Adrenal gland (tissue), 12 donors: ENCODE data around the gene C14orf132. TPM values are rescaled to one million over a fixed set of nuclear protein-coding genes. Genes with fewer than 3 reads are reported as not detected.

Source experiments
- DNase-seq, 7 donors: peaks; one replicate each; pipeline ENCODE4 v3.0.0-alpha.2; 2019 to 2020
- H3K27ac ChIP-seq, 5 donors: fragments of 200-600 bp; sonication (generic) in 4 of 5; 1 replicate in 3 of 5; 2 replicates in 2 of 5; pipeline versions ENCODE4 v1.5.1 to v1.8.0; 2016 to 2020; ENCODE audit warnings: mild to moderate bottlenecking in 1 of 5
- H3K27me3 ChIP-seq: fragments of 200-600 bp; 2 replicates; pipeline ENCODE4 v1.8.0; 2021
- H3K36me3 ChIP-seq, 2 donors: fragments of 200-600 bp; replicated peaks in 1 of 2; 1 replicate in 1 of 2; 2 replicates in 1 of 2; pipeline versions ENCODE4 v1.5.1 to v1.8.0; 2018 to 2022
- H3K4me1 ChIP-seq, 2 donors: fragments of 200-600 bp; replicated peaks in 1 of 2; 1 replicate in 1 of 2; 2 replicates in 1 of 2; pipeline versions ENCODE4 v1.5.1 to v1.8.0; 2018 to 2021
- H3K4me3 ChIP-seq, 4 donors: fragments of 200-600 bp; sonication (generic) in 3 of 4; one replicate each; pipeline ENCODE4 v1.5.1; 2016 to 2018
- H3K9me3 ChIP-seq, 3 donors: fragments of 200-600 bp; sonication (generic) in 1 of 3; replicated peaks in 1 of 3; 1 replicate in 2 of 3; 2 replicates in 1 of 3; pipeline versions ENCODE4 v1.5.1 to v1.8.0; 2016 to 2021
- POLR2A ChIP-seq, 2 donors: fragments of 450-650 bp; IDR thresholded peaks; one replicate each; pipeline ENCODE4 v1.6.1; 2017; ENCODE audit warnings: antibody characterized with exemption in 2 of 2, mild to moderate bottlenecking in 2 of 2, moderate library complexity in 1 of 2
- WGBS, 4 donors: extraction: QIAGEN DNeasy Blood & Tissue Kit in 2 of 4; methylation state at CpG; one replicate each; pipeline versions ENCODE4 v1.1.5 to v1.1.7; 2013 to 2017; 5-methylcytosine and 5-hydroxymethylcytosine counted together
- intact Hi-C, 2 donors: fragments of 100-400 bp; cut with DNase I; formaldehyde crosslinking; loops; one replicate each; pipeline versions ENCODE4 v1.14.1 to v1.15.0; 2022 to 2023
- polyA plus RNA-seq, 3 donors: library from polyadenylated mRNA; stranded (reverse); fragments of 200-250 nt in 2 of 3; fragments of 350-450 nt in 1 of 3; fragmentation: Illumina TruSeq in 1 of 3; extraction: RNeasy Lipid Tissue Mini Kit (QIAGEN cat#74804) in 1 of 3; gene quantifications; one replicate each; pipeline ENCODE4 v1.2.3, GENCODE V29; 2013 to 2014
- small RNA-seq, 2 donors: library from RNA; depleted of rRNA; stranded (forward); fragments of <200 nt; gene quantifications; one replicate each; pipeline ENCODE3, GENCODE V24; 2016
- total RNA-seq, 9 donors: library from RNA; depleted of rRNA in 4 of 9; stranded (reverse); fragments of >200 nt in 4 of 9; fragments of 120-200 nt in 1 of 9; fragmentation: NEBNext Ultra II Directional in 1 of 9; extraction: Animal tissue kit (Norgen Biotek cat#: 25700) in 1 of 9; gene quantifications; one replicate each; pipeline versions ENCODE4 v1.1.0 to v1.2.4, GENCODE V29; 2013 to 2023
- TF ChIP-seq, protein P1 (sequence below), 6 experiments: fragments of 450-650 bp in 4 of 6; fragments of 200-600 bp in 2 of 6; sonication (generic) in 1 of 6; IDR thresholded peaks; 1 replicate in 5 of 6; 2 replicates in 1 of 6; pipeline versions ENCODE4 v1.5.1 to v1.8.0; 2016 to 2021; ENCODE audit warnings: antibody characterized with exemption in 6 of 6, mild to moderate bottlenecking in 2 of 6, moderate library complexity in 1 of 6
- donor health status: healthy with polysubstance abuse.
- donor health status: Bipolar disorder and iron deficiency.
- donor health status: DM: yes; HTN: yes; CAD: no.
- donor health status: DM: no; HTN: no; CAD: no.
- donor health status: DM: no; HTN: no; CAD: no.
- donor health status: DM: yes; HTN: yes; CAD: no.

The C14orf132 gene
- total and polyA plus RNA-seq, 12 donors, result 4.5 to 34.8 (median 11.8) TPM

GRCh38 chr14:96139169-96139568, 100.0 kb downstream of the C14orf132 start:
- DNase-seq, result no peak
- H3K27me3 ChIP-seq, result no peaks in the 10 kb centered on the region
- H3K4me3 ChIP-seq, result no peak overlapping the region
- H3K4me1 ChIP-seq, result no peaks in the 10 kb centered on the region
- H3K9me3 ChIP-seq, result no peaks in the 10 kb centered on the region
- H3K36me3 ChIP-seq, result no peaks in the 10 kb centered on the region
- WGBS, 4 donors, result 27 to 72% (median 63%) methylated on average over 1 of the region's 1 CpG
- no peak overlapping the region for H3K27ac ChIP-seq
- intact Hi-C loops, result no loop called here
- TF ChIP-seq POLR2A (IDR thresholded peaks at IDR 0.05), result no peak
- TF ChIP-seq, protein P1, sequence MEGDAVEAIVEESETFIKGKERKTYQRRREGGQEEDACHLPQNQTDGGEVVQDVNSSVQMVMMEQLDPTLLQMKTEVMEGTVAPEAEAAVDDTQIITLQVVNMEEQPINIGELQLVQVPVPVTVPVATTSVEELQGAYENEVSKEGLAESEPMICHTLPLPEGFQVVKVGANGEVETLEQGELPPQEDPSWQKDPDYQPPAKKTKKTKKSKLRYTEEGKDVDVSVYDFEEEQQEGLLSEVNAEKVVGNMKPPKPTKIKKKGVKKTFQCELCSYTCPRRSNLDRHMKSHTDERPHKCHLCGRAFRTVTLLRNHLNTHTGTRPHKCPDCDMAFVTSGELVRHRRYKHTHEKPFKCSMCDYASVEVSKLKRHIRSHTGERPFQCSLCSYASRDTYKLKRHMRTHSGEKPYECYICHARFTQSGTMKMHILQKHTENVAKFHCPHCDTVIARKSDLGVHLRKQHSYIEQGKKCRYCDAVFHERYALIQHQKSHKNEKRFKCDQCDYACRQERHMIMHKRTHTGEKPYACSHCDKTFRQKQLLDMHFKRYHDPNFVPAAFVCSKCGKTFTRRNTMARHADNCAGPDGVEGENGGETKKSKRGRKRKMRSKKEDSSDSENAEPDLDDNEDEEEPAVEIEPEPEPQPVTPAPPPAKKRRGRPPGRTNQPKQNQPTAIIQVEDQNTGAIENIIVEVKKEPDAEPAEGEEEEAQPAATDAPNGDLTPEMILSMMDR (IDR thresholded peaks at IDR 0.05), result no peak

- 72 to 81% (median 78%) methylated on average over 2 of the region's 2 CpGs for WGBS, 4 donors
- Histone ChIP-seq H3K27me3 (no peaks in the 10 kb centered on the region), H3K27ac (no peak overlapping the region), H3K36me3 (no peaks in the 10 kb centered on the region), H3K9me3 (no peaks in the 10 kb centered on the region), H3K4me1 (no peaks in the 10 kb centered on the region), H3K4me3 (no peak overlapping the region)
- no peak for DNase-seq
- TF ChIP-seq POLR2A (IDR thresholded peaks at IDR 0.05), result no peak
- TF ChIP-seq, protein P1 (IDR thresholded peaks at IDR 0.05), result no peak
- intact Hi-C loops, result no loop called here
Observed at GRCh38 chr14:96139879-96140278, 100.7 kb downstream of the C14orf132 start.

DNA sequence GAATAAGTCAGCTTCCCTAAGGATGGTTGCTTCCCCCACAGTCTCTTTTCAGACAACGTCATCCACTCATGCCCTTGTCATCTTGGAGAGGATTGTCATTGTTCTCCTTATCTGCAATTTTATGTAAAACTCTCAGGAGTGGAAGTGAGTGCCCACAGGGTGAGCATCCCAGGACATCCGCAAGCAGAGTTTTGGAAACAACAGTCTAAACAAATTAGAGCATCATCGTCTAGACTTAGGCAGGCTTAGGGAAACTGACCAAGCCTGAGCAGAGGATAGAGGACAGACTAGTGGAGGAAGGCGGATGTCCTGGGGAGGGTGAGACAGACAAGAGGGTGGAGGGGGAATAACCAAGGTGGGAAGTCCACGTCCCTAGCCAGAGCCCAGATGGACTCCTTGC, 101.8 kb downstream of the C14orf132 start:
- TF ChIP-seq, protein P1 (IDR thresholded peaks at IDR 0.05), result no peak
- TF ChIP-seq POLR2A (IDR thresholded peaks at IDR 0.05), result no peak
- Histone ChIP-seq H3K4me3 (no peak overlapping the region), H3K36me3 (no peaks in the 10 kb centered on the region), H3K27ac (peak overlapping the region in 1 of 5 donors; percentile 45), H3K27me3 (no peaks in the 10 kb centered on the region), H3K4me1 (no peaks in the 10 kb centered on the region), H3K9me3 (no peaks in the 10 kb centered on the region)
- peak in 1 of 7 donors; percentile 8 for DNase-seq
- intact Hi-C loops, result no loop called here
- 57 to 70% (median 66%) methylated on average over 5 of the region's 5 CpGs for WGBS, 4 donors

Small RNA genes within 50 kb of the gene (small RNA-seq; reads per million reads assigned to genes)
- gene AL137190.1, result 0 reads per million in 2 donors

Other genes with a start within 250 kb of the C14orf132 start
- gene TUNAR, start 162.5 kb upstream of the C14orf132 start, total RNA-seq, result under 1 TPM in 1 of 9 donors, not detected in 8; 0.06 TPM
- not detected for gene TUNAR, start 162.5 kb upstream of the C14orf132 start, polyA plus RNA-seq
- 1 to 10 TPM in 7 of 9 donors, under 1 TPM in 2; 0.18 to 6.8 (median 1.7) TPM for gene BDKRB2, start 165.5 kb downstream of the C14orf132 start, total RNA-seq
- gene BDKRB2, start 165.5 kb downstream of the C14orf132 start, polyA plus RNA-seq, result 1 to 10 TPM; 1.0 to 1.9 (median 1.5) TPM
- gene BDKRB1, start 216.8 kb downstream of the C14orf132 start, total RNA-seq, result under 1 TPM in 1 of 9 donors, not detected in 8; 0.25 TPM
- gene BDKRB1, start 216.8 kb downstream of the C14orf132 start, polyA plus RNA-seq, result under 1 TPM in 2 of 3 donors, not detected in 1; 0.88 to 0.98 TPM